NCI-H2081 (cell line): ENCODE results near the gene SEMG2.

ENCODE experiments used
- DNase-seq, 2 experiments: peaks; one replicate each; lab custom pipeline; 2025; lab: John Stamatoyannopoulos, UW

Gene SEMG2, protein sequence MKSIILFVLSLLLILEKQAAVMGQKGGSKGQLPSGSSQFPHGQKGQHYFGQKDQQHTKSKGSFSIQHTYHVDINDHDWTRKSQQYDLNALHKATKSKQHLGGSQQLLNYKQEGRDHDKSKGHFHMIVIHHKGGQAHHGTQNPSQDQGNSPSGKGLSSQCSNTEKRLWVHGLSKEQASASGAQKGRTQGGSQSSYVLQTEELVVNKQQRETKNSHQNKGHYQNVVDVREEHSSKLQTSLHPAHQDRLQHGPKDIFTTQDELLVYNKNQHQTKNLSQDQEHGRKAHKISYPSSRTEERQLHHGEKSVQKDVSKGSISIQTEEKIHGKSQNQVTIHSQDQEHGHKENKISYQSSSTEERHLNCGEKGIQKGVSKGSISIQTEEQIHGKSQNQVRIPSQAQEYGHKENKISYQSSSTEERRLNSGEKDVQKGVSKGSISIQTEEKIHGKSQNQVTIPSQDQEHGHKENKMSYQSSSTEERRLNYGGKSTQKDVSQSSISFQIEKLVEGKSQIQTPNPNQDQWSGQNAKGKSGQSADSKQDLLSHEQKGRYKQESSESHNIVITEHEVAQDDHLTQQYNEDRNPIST

DNA sequence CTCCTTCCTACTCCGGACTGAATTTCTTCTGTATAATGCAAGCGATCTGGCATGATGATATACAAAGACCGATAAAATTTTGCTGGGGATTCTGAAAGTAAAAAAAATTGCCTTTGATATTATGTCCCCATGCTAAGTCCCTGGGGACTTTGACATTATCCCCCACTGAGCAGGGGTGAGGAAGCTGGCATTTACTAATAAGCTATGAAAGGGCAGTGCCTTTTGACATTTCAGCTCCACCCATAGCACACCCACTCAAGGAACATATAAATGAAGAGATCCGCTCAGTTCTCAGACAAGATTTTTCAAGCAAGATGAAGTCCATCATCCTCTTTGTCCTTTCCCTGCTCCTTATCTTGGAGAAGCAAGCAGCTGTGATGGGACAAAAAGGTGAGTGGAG lies at the start of gene SEMG2:
Gene SEMG2, plus strand, starts transcription at position 298 of the 400 bp plus-strand sequence. Its CDS starts 17 bp downstream, at position 315.
- DNase-seq, result no peak

DNA sequence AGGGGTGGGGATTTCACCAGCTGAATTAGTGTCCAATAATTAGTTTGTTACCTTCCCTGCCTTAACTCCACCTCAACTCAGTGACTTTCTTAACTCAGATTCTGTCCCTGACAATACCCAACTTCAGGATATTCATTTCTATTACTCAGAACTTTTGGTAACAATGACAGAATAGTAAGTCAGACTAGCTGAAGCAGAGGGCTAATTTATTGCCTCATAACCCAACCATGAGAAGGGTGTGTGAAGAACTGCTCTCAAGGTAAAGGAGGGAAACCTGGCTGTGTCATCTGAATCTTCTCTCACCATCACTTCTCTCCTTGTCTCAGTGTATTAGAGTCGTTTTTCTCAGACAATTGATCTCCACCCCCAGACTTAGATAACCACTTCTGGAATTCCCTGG lies 47.7 kb upstream of the SEMG2 start:
- no peak for DNase-seq

DNA sequence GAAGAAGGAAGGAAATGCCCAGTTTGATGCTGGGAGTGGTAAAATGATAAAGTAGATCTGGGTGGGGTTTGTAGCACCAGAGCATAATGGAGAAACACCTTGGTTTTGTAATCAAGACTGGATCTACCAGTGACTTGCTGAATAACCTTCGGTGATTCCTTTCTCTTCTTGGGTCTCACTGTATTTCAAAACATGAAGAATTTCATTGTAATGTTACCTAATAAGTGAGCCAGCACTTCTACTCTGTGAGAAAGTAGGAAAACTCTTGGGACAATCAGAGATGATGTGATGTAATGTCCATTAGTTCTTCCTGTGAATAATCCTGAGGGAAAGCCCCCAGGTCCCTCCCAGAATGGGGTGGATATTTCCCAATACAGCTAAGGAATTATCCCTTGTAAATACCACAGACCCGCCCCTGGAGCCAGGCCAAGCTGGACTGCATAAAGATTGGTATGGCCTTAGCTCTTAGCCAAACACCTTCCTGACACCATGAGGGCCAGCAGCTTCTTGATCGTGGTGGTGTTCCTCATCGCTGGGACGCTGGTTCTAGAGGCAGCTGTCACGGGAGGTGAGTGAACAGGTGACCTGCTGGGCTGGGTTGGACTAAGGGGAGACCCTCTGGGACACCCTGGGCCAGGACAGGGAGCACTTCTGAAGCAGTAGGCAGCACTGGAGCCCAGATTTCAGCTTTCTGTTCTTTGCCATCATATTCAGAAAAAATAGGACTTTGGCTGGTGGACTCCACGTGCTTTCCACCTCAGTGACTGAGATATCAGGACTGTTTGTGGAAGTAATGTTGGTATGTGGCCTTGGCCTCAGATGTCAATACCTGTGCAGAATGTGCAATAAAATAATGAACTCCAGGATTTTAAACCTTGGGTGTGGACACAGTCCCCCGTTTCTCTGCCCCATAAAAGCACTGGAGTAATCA lies 46.5 kb upstream of the SEMG2 start, which contains the start of gene PI3:
Gene PI3, plus strand, starts transcription at position 469 of the 931 bp plus-strand sequence. Its CDS starts 21 bp downstream, at position 490.
- DNase-seq, result no peak

DNA sequence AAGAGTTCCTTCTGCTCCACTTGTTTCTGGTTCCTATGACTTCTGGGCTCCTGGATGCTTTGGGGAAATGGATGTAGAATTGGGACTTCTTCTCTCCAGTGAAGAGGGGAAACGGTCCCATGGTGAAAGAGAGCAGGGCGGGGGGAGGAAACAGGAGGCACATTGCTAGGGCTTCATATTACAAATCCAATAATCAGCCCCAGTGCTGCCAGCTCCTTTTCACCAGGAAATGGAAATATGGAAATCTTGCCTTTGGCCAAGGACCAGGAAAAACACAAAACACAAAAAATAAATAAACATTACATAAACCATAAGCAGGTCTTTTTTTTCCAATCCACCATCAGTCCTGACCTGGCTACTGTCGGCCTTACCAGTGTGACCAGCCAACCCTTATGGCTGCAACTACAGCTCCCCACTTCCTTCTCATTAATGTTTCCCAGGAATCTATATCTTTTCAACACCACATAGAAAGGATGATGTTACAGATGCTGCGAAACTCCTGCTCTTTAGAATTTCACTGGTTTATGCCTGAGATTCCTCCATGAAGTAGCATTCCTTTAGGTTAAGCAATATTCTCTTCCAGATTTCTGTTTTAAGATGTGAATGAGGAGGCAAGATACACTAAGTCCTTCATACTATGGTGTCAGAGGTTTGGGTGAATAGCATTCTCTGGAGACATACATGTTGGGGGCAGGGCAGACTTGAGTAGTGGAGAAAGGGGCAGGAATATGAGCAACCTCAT lies 44.5 kb upstream of the SEMG2 start:
- no peak for DNase-seq

DNA sequence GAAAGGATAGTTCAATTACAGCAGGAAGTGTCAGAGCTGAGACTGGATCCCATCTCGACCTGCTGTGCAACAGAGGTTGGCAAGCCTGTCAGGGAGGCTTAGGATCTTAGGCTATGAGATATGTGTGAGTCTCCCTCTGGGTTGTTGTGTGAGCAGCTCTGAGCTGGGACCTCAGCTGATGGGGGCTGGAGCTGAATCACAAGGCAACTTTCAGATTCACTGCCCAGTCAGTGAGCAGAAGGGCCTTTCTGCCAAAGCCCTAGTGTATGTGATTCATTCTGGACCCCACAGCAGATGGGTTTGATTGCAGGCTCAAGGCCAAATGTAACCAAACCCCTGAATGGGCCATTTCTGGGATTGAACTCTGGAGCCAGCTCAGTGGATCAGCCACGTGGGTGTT lies 42.0 kb upstream of the SEMG2 start:
- no peak for DNase-seq

DNA sequence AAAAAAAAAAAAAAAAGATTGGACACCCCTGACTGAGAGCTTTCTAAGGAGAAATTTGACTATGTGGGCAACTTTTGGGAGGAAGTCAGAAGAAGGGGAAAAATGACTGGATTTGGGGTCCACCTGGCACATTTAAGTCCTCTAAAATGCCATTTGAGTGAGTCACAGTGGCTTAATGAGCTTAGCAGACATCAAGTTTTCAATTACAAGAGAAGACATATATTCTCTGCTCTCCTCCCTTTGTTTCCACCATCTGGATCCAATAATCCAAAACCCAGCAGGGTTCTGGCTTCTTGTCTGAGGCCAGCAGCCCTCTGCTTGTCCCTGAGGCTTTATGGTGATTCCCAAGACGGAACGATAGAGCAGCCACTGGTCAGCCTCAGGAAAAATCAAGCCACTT lies 39.5 kb upstream of the SEMG2 start:
- no peak for DNase-seq

DNA sequence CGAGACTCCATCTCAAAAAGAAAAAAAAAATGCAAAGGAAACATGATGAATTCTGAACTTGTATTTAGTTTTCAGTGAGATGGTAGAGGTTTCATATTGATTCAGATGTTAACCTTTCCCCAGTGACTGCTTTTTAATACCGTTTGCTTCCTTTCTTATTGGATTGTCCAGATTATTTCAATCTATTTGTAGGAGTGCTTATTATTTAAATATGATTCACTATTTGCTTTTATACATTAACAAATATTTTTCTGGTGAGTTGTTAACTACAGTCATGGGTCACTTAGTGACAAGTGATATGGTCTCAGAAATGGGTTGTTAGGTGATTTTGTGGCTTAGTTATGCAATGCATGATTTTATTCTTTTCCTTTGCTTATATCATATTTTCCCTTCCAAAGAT lies 38.1 kb upstream of the SEMG2 start:
- DNase-seq, result no peak

DNA sequence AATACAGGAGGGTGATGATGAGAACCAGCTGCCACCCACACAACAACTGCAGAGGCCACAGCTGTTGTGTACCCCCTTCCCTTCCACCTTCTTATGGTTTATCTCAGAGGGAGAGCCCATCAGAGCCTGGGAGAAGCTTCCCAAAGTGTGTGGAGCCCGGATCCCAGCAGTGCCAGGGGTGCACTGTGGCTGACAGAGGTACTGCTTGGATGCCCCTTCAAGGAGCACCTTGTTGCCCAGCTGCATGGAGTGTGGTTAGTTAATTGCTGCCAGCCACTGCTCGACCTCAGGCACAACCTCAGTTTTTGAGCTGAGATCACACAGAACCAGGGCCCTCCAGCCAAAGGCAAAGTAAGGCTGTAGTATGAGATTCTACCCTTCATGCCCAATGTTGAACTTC lies 33.5 kb upstream of the SEMG2 start:
- DNase-seq, result no peak

DNA sequence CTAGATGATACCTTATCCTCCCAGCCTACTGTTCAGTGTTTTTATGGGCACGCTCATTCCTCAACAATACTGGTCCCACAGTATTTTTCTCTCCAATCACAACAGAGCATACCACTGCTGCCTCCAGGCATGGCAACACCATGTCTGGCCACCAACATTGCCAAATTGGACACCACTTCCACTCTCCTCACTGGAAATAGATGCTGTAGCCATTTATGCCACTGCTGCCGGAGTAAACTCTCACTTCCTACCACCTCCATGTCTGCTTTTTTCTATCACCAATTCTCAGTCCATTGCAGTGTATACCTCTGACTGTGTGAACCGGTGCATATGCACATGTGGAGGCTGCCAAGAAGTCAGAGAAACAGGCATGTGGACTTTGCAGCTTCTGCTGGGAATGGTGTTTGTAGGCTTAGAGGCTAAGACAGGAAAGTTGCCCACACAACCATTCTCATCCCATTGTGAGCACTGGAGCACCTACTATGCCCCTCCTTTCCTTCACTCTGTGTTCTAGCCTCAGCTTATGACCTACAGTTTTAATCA lies 32.0 kb upstream of the SEMG2 start:
- no peak for DNase-seq

DNA sequence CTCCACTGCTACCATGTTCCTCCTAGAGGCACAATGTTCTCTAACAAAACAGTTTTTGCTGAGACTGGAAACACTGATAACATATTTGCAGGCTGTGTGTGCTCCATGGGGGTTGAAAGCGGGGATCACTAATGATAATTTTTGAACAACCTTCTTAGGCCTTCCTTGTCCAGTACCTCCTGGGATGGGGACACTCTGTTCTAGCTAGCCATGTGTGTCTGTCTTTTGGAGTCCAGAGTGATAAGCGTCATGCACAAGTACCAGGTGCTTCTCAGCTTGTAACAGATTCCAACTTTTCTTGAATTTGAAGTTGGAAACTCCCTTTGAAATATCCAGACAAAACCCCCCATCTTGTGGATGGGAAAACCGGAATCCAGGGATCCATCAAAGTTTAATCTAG lies 31.3 kb upstream of the SEMG2 start:
- no peak for DNase-seq

DNA sequence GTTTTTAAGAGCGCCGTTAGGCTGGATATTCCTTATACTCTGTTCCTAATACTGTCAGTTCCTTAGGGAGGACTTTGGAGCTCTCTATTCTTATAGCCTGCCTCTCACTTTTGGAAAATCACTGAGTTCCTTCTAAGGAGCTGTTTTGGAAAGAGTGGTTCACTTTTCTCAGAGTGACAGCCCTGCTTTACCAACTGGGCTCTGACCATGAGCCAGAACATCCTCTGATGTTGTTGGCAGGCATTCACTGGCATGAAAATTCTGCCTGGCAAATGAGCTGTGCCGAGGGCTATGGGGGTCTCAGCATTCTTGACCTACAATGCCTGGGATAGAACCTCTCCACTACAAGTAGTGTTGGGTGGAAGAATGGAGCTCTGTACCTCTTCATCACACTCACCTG lies 29.2 kb upstream of the SEMG2 start:
- DNase-seq, result no peak

DNA sequence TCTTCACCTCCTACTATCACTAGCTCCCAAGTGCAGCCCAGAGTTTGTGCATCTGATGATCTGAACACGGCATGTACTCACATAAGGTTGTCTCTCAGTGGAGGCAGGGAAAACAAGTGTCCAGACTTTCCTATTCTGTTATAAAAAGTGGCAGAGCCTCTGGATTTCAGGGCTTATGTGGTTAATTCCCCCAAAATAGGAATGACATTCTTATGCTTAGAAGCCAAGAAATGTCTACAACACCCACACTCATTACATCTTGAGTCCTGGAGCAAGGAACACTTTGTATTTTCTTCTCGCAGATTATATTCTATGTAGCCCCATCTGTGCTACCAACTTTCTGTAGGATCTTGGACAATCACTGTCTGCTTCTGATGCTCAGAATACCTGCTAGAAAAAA lies 27.8 kb upstream of the SEMG2 start:
- DNase-seq, result no peak

DNA sequence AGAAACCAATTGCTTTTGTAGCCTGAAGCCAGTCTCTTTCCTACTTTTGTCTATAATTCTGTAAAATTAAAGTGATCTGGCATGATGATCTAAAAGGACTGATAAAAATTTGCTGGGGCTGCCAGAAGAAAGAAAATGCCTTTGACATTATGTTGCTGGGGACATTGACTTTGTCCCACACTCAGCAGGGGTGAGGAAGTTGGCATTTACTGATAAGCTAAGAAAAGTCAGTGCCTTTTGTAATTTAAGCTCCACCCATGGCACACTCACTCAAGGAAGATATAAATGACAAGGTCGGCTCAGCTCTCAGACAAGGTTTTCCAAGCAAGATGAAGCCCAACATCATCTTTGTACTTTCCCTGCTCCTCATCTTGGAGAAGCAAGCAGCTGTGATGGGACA lies 14.4 kb upstream of the SEMG2 start, which contains the start of gene SEMG1:
Gene SEMG1, plus strand, starts transcription at position 309 of the 400 bp plus-strand sequence. Its CDS starts 21 bp downstream, at position 330.
- no peak for DNase-seq

DNA sequence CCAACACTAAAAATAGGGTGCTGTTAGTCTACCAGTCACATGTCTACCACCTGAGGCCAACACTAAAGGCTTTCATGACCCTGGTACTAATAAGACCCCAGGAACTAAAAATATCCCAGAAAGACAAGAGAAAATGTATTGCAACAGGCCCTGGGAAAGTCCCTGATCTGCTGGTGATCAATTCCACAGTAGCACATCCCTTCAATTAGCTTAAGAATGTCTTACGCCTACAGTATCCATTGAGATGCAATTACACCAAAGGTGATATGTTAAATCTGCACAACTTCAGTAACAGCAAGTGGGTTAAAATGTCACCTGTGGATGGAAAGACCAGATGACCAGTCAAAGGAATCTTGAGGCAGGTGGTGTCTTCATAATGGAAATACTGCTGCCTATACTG lies 11.2 kb upstream of the SEMG2 start:
- DNase-seq, result no peak

DNA sequence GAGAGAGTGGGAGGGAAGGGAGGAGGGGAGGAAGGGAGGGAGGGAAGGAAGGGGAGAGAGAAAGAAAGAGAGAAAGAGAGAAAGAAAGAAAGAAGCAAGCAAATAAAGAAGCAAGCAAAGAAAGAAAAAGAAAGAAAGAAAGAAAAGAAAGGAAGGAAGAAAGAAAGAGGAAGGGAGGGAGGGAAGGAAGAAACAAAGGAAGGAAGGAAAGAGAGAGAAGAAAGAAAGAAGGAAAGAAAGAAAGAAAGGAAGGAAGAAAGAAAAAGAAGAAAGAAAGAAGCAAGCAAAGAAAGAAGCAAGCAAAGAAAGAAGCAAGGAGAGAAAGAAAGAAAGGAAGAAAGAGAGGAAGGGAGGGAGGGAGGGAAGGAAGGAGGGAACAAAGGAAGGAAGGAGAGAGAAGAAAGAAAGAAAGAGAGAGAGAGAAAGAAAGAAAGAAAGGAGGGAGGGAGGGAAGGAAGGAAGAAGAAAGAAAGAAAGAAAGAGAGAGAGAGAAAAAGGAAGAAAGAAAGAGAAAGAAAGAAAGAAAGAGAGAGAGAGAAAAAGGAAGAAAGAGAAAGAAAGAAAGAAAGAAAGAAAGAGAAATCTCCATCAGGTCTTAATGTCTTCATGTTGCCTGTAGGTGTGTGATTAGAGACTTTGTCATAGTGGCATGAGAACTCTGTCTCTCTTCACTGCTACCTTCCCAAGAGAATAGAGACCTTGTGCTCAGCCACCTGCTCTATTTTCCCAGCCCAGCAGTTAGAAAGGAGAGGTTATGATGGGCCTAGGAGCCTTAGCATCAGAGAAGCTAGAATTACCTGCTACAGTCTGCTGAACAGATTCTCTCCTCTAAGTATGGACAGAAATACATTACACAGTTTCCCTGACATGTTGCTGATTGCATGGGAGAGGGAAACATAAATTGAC lies 9.4 kb upstream of the SEMG2 start:
- DNase-seq, result no peak

DNA sequence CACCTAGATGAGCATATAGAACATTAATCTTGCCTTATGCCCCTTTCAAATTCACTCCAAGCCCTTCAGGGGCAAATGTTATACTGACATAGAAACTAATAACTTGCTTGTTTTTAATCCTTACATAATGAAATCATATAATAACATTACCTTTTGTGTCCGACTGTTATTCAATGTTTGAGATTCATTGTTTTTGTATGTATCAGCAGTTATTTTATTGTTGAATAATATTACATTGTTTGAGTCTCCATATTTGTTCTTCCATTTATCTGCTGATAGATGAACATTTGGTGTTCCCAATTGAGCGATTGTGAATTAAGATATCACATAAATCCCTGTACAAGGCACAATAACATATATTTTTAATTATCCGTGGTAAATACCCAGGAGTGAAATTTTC lies 8.3 kb upstream of the SEMG2 start:
- DNase-seq, result no peak

DNA sequence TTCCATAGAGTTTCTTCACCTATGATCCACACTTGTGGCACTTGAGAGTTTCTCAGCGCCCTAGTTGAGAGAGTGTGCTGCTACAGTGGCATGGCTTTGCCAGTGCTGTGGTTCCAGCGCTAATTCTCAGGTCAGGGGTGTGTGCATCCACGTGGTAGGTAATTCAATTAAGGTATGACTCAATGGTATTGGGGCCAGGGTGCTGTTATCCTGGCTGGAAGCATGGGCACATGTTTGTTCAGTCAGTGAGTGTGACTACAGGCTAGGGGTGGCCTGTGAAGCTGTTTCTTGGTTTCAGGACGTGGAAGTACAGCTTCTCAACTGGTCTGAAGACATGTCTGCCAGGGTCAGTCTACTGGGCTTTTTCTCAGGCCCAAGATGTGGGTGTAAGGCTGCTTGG lies 3.0 kb upstream of the SEMG2 start:
- DNase-seq, result no peak

DNA sequence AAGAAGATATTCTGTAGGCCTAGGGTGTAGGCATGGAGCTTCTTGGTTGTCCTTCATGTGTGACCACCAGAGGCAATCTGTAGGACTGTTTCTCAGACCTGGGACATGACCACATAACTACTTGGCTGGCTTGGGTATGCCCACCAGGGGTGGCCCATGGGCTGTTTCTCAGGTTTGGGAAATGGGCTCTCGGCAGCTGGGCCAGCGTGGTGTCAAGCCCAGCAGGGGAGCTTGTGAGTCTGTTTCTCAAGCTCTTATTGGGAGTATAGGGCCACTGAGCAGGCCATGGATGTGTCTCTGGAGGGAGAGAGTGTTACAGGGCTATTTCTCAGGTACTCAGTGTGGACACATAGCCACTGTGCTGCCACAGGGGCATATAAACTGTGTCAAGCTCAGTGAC lies 2.5 kb upstream of the SEMG2 start:
- no peak for DNase-seq

DNA sequence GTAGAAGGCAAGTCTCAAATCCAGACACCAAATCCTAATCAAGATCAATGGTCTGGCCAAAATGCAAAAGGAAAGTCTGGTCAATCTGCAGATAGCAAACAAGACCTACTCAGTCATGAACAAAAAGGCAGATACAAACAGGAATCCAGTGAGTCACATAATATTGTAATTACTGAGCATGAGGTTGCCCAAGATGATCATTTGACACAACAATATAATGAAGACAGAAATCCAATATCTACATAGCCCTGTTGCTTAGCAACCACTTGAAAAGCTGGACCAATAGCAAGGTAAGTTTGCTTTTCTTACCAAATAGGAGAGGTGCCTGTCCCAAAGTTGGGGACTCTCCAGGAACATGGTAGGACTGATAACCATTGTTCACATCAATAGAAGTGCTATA lies 2.0 kb downstream of the SEMG2 start:
- DNase-seq, result no peak

DNA sequence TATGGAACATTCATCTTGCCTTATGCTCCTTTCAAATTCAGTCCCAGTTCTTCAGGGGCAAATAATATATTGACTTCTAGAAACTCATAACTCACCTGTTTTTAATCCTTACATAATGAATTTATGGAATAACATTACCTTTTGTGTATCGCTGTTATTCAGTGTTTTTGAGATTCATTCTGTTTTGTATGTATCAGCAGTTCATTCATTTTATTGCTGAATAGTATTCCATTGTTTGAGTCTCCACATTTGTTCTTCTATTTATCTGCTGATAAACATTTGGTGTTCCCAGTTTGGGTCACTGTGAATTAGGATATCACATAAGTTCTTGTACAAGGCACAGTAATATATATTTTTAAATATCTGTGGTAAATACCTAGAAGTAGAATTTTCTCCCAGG lies 5.1 kb downstream of the SEMG2 start:
- DNase-seq, result no peak
